SK-N-SH treated with all-trans-retinoic acid at 6 μM for 48 hours (cell line): ENCODE results near the gene LAMTOR1.

ENCODE experiments used
- ATAC-seq: fragments of 200-7000 bp; cut with Tn5 transposase; 3 replicates; pipeline ENCODE4 v1.9.1; 2020; ENCODE audit warnings: mild to moderate bottlenecking, moderate library complexity
- ARNTL ChIP-seq: fragments of 450-650 bp; formaldehyde crosslinking; IDR thresholded peaks from 2 replicates; pipeline ENCODE4 v1.5.0; 2020; ENCODE audit warnings: low read depth, mild to moderate bottlenecking, moderate library complexity, borderline replicate concordance
- BACH2 ChIP-seq: fragments of 250-450 bp; sonication (Bioruptor Pico); IDR thresholded peaks from 2 replicates; pipeline ENCODE4 v1.9.0; 2021; ENCODE audit warnings: mild to moderate bottlenecking, borderline replicate concordance
- CREB5 ChIP-seq: fragments of 250-450 bp; sonication (Bioruptor Pico); IDR thresholded peaks from 2 replicates; pipeline ENCODE4 v1.5.1; 2020; ENCODE audit warnings: low read depth, mild to moderate bottlenecking, moderate library complexity
- CSDC2 ChIP-seq: fragments of 250-450 bp; sonication (Bioruptor Pico); IDR thresholded peaks from 2 replicates; pipeline ENCODE4 v1.5.0; 2020; ENCODE audit warnings: mild to moderate bottlenecking, moderate library complexity
- CSRNP3 ChIP-seq: fragments of 250-450 bp; sonication (Bioruptor Pico); IDR thresholded peaks from 2 replicates; pipeline ENCODE4 v1.5.1; 2021; ENCODE audit warnings: mild to moderate bottlenecking, moderate library complexity
- ESRRG ChIP-seq: fragments of 250-450 bp; sonication (Bioruptor Pico); IDR thresholded peaks from 2 replicates; pipeline ENCODE4 v1.6.1; 2021; ENCODE audit warnings: mild to moderate bottlenecking
- GLIS3 ChIP-seq: fragments of 250-450 bp; sonication (Bioruptor Pico); IDR thresholded peaks from 2 replicates; pipeline ENCODE4 v1.5.0; 2020; ENCODE audit warnings: mild to moderate bottlenecking, moderate library complexity
- ISL1 ChIP-seq: fragments of 250-450 bp; sonication (Bioruptor Pico); IDR thresholded peaks from 2 replicates; pipeline ENCODE4 v2.1.2; 2022; ENCODE audit warnings: mild to moderate bottlenecking, moderate library complexity
- OSR1 ChIP-seq: fragments of 250-450 bp; sonication (Bioruptor Pico); IDR thresholded peaks from 2 replicates; pipeline ENCODE4 v1.8.0; 2022; ENCODE audit warnings: moderate library complexity, mild to moderate bottlenecking, inconsistent platforms
- PATZ1 ChIP-seq: fragments of 250-450 bp; sonication (Bioruptor Pico); IDR thresholded peaks from 2 replicates; pipeline ENCODE4 v1.8.0; 2020; ENCODE audit warnings: mild to moderate bottlenecking, moderate library complexity, borderline replicate concordance
- POU6F1 ChIP-seq: fragments of 250-450 bp; sonication (Bioruptor Pico); IDR thresholded peaks from 2 replicates; pipeline ENCODE4 v1.8.0; 2021; ENCODE audit warnings: low read depth, mild to moderate bottlenecking, moderate library complexity, borderline replicate concordance
- PPARA ChIP-seq: fragments of 250-450 bp; sonication (Bioruptor Pico); IDR thresholded peaks from 2 replicates; pipeline ENCODE4 v1.5.0; 2020; ENCODE audit warnings: mild to moderate bottlenecking, borderline replicate concordance
- RARB ChIP-seq: fragments of 250-450 bp; sonication (Bioruptor Pico); IDR thresholded peaks from 2 replicates; pipeline ENCODE4 v1.8.0; 2021; ENCODE audit warnings: mild to moderate bottlenecking, moderate library complexity
- SNAI2 ChIP-seq: fragments of 250-450 bp; sonication (Bioruptor Pico); IDR thresholded peaks from 2 replicates; pipeline ENCODE4 v1.5.0; 2020; ENCODE audit warnings: mild to moderate bottlenecking, moderate library complexity
- TCF4 ChIP-seq: fragments of 250-450 bp; sonication (Bioruptor Pico); IDR thresholded peaks from 2 replicates; pipeline ENCODE4 v1.8.0; 2021; ENCODE audit warnings: mild to moderate bottlenecking, moderate library complexity, borderline replicate concordance
- TOX ChIP-seq: fragments of 250-450 bp; sonication (Bioruptor Pico); IDR thresholded peaks from 2 replicates; pipeline ENCODE4 v1.8.0; 2021; ENCODE audit warnings: mild to moderate bottlenecking, moderate library complexity, borderline replicate concordance
- TSHZ2 ChIP-seq: fragments of 250-450 bp; sonication (Bioruptor Pico); IDR thresholded peaks from 2 replicates; pipeline ENCODE4 v1.5.0; 2020; ENCODE audit warnings: mild to moderate bottlenecking, moderate library complexity
- ZC3H10 ChIP-seq: fragments of 250-450 bp; sonication (Bioruptor Pico); IDR thresholded peaks from 2 replicates; pipeline ENCODE4 v1.5.1; 2021; ENCODE audit warnings: mild to moderate bottlenecking, moderate library complexity
- ZFP3 ChIP-seq: fragments of 250-450 bp; sonication (Bioruptor Pico); IDR thresholded peaks from 2 replicates; pipeline ENCODE4 v1.5.0; 2020; ENCODE audit warnings: mild to moderate bottlenecking, moderate library complexity
- ZFP30 ChIP-seq: fragments of 450-650 bp; formaldehyde crosslinking; IDR thresholded peaks from 2 replicates; pipeline ENCODE4 v1.5.0; 2022; ENCODE audit warnings: mild to moderate bottlenecking, moderate library complexity
- ZNF565 ChIP-seq: fragments of 450-650 bp; formaldehyde crosslinking; conservative IDR thresholded peaks from 2 replicates; pipeline ENCODE4 v1.5.0; 2020; ENCODE audit warnings: low read depth, mild to moderate bottlenecking, moderate library complexity
- ZNF70 ChIP-seq: fragments of 450-650 bp; formaldehyde crosslinking; IDR thresholded peaks from 2 replicates; pipeline ENCODE4 v1.5.0; 2020; ENCODE audit warnings: mild to moderate bottlenecking, moderate library complexity
- ZNF8 ChIP-seq: fragments of 450-650 bp; formaldehyde crosslinking; IDR thresholded peaks from 2 replicates; pipeline ENCODE4 v1.5.0; 2020; ENCODE audit warnings: mild to moderate bottlenecking, moderate library complexity

The LAMTOR1 gene

GRCh38 chr11:72141066-72141465 lies 38.0 kb upstream of the LAMTOR1 start (continued):
- TF ChIP-seq PATZ1 (CRISPR knock-in tag) = no peak

GRCh38 chr11:72140661-72141060 lies 37.6 kb upstream of the LAMTOR1 start:
- no peak for ATAC-seq
- TF ChIP-seq CSDC2 (CRISPR knock-in tag) (no peak), GLIS3 (CRISPR knock-in tag) (no peak), ISL1 (CRISPR knock-in tag) (no peak), TSHZ2 (no peak), ZNF565 (CRISPR knock-in tag) (no peak), SNAI2 (no peak), ZNF70 (no peak), ARNTL (CRISPR knock-in tag) (no peak), CSRNP3 (CRISPR knock-in tag) (no peak), OSR1 (CRISPR knock-in tag) (no peak), ZC3H10 (CRISPR knock-in tag) (no peak), PPARA (CRISPR knock-in tag) (no peak), PATZ1 (CRISPR knock-in tag) (no peak), RARB (CRISPR knock-in tag) (no peak)
- TF ChIP-seq, all 23 proteins: peak for 0

- TF ChIP-seq POU6F1 (CRISPR knock-in tag) = no peak
- no peak for TF ChIP-seq ZNF565 (CRISPR knock-in tag)
- no peak for TF ChIP-seq ISL1 (CRISPR knock-in tag)
- TF ChIP-seq PPARA (CRISPR knock-in tag) = no peak
- TF ChIP-seq CSDC2 (CRISPR knock-in tag) = no peak
- TF ChIP-seq BACH2 (CRISPR knock-in tag) = no peak
- TF ChIP-seq ZFP30 (CRISPR knock-in tag) = no peak
- TF ChIP-seq ZNF70 = no peak
- TF ChIP-seq ESRRG (CRISPR knock-in tag) = no peak
- no peak for TF ChIP-seq PATZ1 (CRISPR knock-in tag)
- TF ChIP-seq ARNTL (CRISPR knock-in tag) = no peak
- TF ChIP-seq TOX (CRISPR knock-in tag) = no peak
- TF ChIP-seq SNAI2 = no peak
- no peak for TF ChIP-seq RARB (CRISPR knock-in tag)
- no peak for TF ChIP-seq ZNF8 (CRISPR knock-in tag)
- no peak for TF ChIP-seq CREB5 (CRISPR knock-in tag)
- no peak for TF ChIP-seq ZFP3 (CRISPR knock-in tag)
- TF ChIP-seq OSR1 (CRISPR knock-in tag) = no peak
- TF ChIP-seq TCF4 (CRISPR knock-in tag) = no peak
- ATAC-seq = no peak
Measured at GRCh38 chr11:72139500-72139899, 36.4 kb upstream of the LAMTOR1 start.
